H1 (cell line): ENCODE data around the gene STEAP1. TPM values are rescaled to one million over a fixed set of nuclear protein-coding genes. Genes with fewer than 3 reads are reported as not detected.

Experiments
- CTCF ChIA-PET: fragments of 300-600 bp; sonication (Branson Sonifier 250); formaldehyde crosslinking; loops from one replicate; lab custom pipeline; 2021; ENCODE audit not compliant: partially characterized antibody; lab: Charles Lee
- POLR2A ChIA-PET: fragments of 300-600 bp; sonication (Branson Sonifier 250); formaldehyde crosslinking; loops from one replicate; lab custom pipeline; 2021; ENCODE audit warnings: inconsistent platforms; ENCODE audit not compliant: partially characterized antibody; lab: Charles Lee
- DNase-seq, 2 experiments: peaks; one replicate each; pipeline versions ENCODE4 v3.0.0 to v3.0.0-alpha.2; 2010 to 2022; ENCODE audit warnings: low spot score in 2 of 2, low read depth in 1 of 2, mixed read lengths in 1 of 2
- FAIRE-seq: peaks from 2 replicates; lab custom pipeline; 2011; peaks lifted over from hg19 to GRCh38; lab: Jason Lieb, UNC
- H2AFZ ChIP-seq: 2 replicates; pipeline ENCODE4 v1.8.1; 2012; ENCODE audit warnings: low read length, inconsistent platforms
- H2AK5ac ChIP-seq: 2 replicates; pipeline ENCODE4 v1.6.1; 2013; ENCODE audit warnings: low read depth, low read length
- H2BK120ac ChIP-seq: replicated peaks from 2 replicates; pipeline ENCODE3; 2013; ENCODE audit warnings: low read depth, low read length, inconsistent platforms
- H2BK12ac ChIP-seq: 2 replicates; pipeline ENCODE4 v1.6.1; 2013; ENCODE audit warnings: low read depth, low read length
- H2BK15ac ChIP-seq: 2 replicates; pipeline ENCODE4 v1.6.1; 2013; ENCODE audit warnings: low read length
- H2BK20ac ChIP-seq: 2 replicates; pipeline ENCODE4 v1.6.1; 2013; ENCODE audit warnings: low read length
- H2BK5ac ChIP-seq: 2 replicates; pipeline ENCODE4 v1.6.1; 2013; ENCODE audit warnings: low read depth, low read length
- H3K14ac ChIP-seq: 2 replicates; pipeline ENCODE4 v1.6.1; 2013; ENCODE audit warnings: inconsistent platforms; ENCODE audit not compliant: insufficient read length
- H3K18ac ChIP-seq: 2 replicates; pipeline ENCODE4 v1.6.1; 2013; ENCODE audit warnings: low read length; ENCODE audit errors: extremely low read depth
- H3K23ac ChIP-seq: 2 replicates; pipeline ENCODE4 v1.6.1; 2013; ENCODE audit warnings: inconsistent platforms; ENCODE audit not compliant: insufficient read length
- H3K23me2 ChIP-seq: 2 replicates; pipeline ENCODE4 v1.6.1; 2013; ENCODE audit warnings: low read depth, low read length
- H3K27ac ChIP-seq: 2 replicates; pipeline ENCODE4 v1.6.1; 2011; ENCODE audit warnings: low read depth, low read length, inconsistent platforms
- H3K27me3 ChIP-seq, 4 experiments: replicated peaks in 1 of 4; 1 replicate in 1 of 4; 2 replicates in 3 of 4; pipeline versions ENCODE4 v1.6.1 to v1.8.1; 2011 to 2013; ENCODE audit warnings: low read length in 3 of 4, mild to moderate bottlenecking in 3 of 4, inconsistent platforms in 2 of 4, mixed read lengths in 2 of 4, moderate library complexity in 1 of 4; ENCODE audit not compliant: control insufficient read depth in 3 of 4, insufficient read depth in 3 of 4; ENCODE audit errors: extremely low read depth in 1 of 4
- H3K36me3 ChIP-seq, 4 experiments: 2 replicates each; pipeline versions ENCODE4 v1.6.1 to v1.8.1; 2011 to 2013; ENCODE audit warnings: mild to moderate bottlenecking in 4 of 4, low read length in 3 of 4, moderate library complexity in 2 of 4, control low read depth in 1 of 4, inconsistent platforms in 1 of 4; ENCODE audit not compliant: insufficient read depth in 4 of 4, control insufficient read depth in 2 of 4
- H3K4ac ChIP-seq: replicated peaks from 2 replicates; pipeline ENCODE3; 2013; ENCODE audit warnings: low read length, low read depth, mixed read lengths, inconsistent platforms; ENCODE audit not compliant: insufficient read length
- H3K4me1 ChIP-seq, 4 experiments: replicated peaks in 1 of 4; 1 replicate in 1 of 4; 2 replicates in 3 of 4; pipeline versions ENCODE4 v1.6.1 to v1.8.1; 2011 to 2013; ENCODE audit warnings: low read length in 3 of 4, inconsistent platforms in 2 of 4, mixed read lengths in 1 of 4; ENCODE audit not compliant: insufficient read depth in 4 of 4, control insufficient read depth in 3 of 4
- H3K4me2 ChIP-seq, 2 experiments: 2 replicates each; pipeline versions ENCODE4 v1.6.1 to v1.8.1; 2011 to 2013; ENCODE audit warnings: low read depth in 2 of 2, low read length in 2 of 2, control low read depth in 1 of 2, inconsistent platforms in 1 of 2, mild to moderate bottlenecking in 1 of 2; ENCODE audit not compliant: insufficient read depth in 1 of 2
- H3K4me3 ChIP-seq, 4 experiments: fragments of 200-600, 300-600 bp in 1 of 4; sonication (generic), shearing (Covaris generic), sonication (Bioruptor Twin) in 1 of 4; 2 replicates each; pipeline versions ENCODE4 v1.5.1 to v1.8.1; 2011 to 2016; ENCODE audit warnings: low read length in 4 of 4, low read depth in 3 of 4, control low read depth in 2 of 4, inconsistent platforms in 2 of 4, mild to moderate bottlenecking in 2 of 4, mixed read lengths in 1 of 4, moderate library complexity in 1 of 4; ENCODE audit not compliant: insufficient read depth in 2 of 4; ENCODE audit errors: extremely low read depth in 1 of 4
- H3K56ac ChIP-seq: replicated peaks from 2 replicates; pipeline ENCODE3; 2013; ENCODE audit warnings: low read depth, mild to moderate bottlenecking, mixed read lengths, low read length, inconsistent platforms; ENCODE audit not compliant: insufficient read length
- H3K79me1 ChIP-seq: 2 replicates; pipeline ENCODE4 v1.6.1; 2013; ENCODE audit warnings: low read depth, low read length, control low read depth
- H3K79me2 ChIP-seq, 2 experiments: 2 replicates each; pipeline versions ENCODE4 v1.6.1 to v1.8.1; 2012 to 2013; ENCODE audit warnings: low read length in 2 of 2, mild to moderate bottlenecking in 2 of 2, inconsistent platforms in 1 of 2; ENCODE audit not compliant: insufficient read depth in 2 of 2, control insufficient read depth in 1 of 2
- H3K9ac ChIP-seq, 4 experiments: replicated peaks in 1 of 4; 1 replicate in 1 of 4; 2 replicates in 3 of 4; pipeline versions ENCODE4 v1.6.1 to v1.8.1; 2011 to 2013; ENCODE audit warnings: low read depth in 3 of 4, low read length in 3 of 4, control low read depth in 2 of 4, mild to moderate bottlenecking in 2 of 4, moderate library complexity in 2 of 4, inconsistent platforms in 1 of 4; ENCODE audit errors: extremely low read depth in 1 of 4
- H3K9me3 ChIP-seq, 2 experiments: 2 replicates each; pipeline versions ENCODE4 v1.6.1 to v1.8.1; 2012 to 2013; ENCODE audit warnings: mild to moderate bottlenecking in 2 of 2, moderate library complexity in 2 of 2, control low read depth in 1 of 2, inconsistent platforms in 1 of 2, low read depth in 1 of 2, low read length in 1 of 2, mixed read lengths in 1 of 2; ENCODE audit not compliant: insufficient read depth in 2 of 2
- H4K20me1 ChIP-seq, 2 experiments: replicated peaks in 1 of 2; 2 replicates each; pipeline versions ENCODE3 to v1.8.1; 2011 to 2013; ENCODE audit warnings: inconsistent platforms in 2 of 2, low read length in 2 of 2, mild to moderate bottlenecking in 1 of 2; ENCODE audit not compliant: insufficient read depth in 2 of 2, control insufficient read depth in 1 of 2
- H4K5ac ChIP-seq: 2 replicates; pipeline ENCODE4 v1.6.1; 2013; ENCODE audit warnings: low read length, low read depth, mixed read lengths, inconsistent platforms; ENCODE audit not compliant: insufficient read length
- H4K8ac ChIP-seq: 2 replicates; pipeline ENCODE4 v1.8.0; 2013; ENCODE audit warnings: mild to moderate bottlenecking, moderate library complexity, low read length, inconsistent platforms; ENCODE audit not compliant: insufficient read depth; ENCODE audit errors: extremely low read depth
- H4K91ac ChIP-seq: replicated peaks from 2 replicates; pipeline ENCODE3; 2013; ENCODE audit warnings: low read length, mixed read lengths, inconsistent platforms; ENCODE audit not compliant: insufficient read length
- RBBP5 ChIP-seq: IDR thresholded peaks from 2 replicates; pipeline ENCODE4 v1.7.1; 2012; ENCODE audit warnings: low read depth, mild to moderate bottlenecking, inconsistent platforms, low read length, moderate library complexity, borderline replicate concordance
- WGBS, 2 experiments: shearing (Covaris generic) in 1 of 2; methylation state at CpG; one replicate each; pipeline versions ENCODE4 v1.1.6 to v1.1.7; 2013 to 2015; ENCODE audit warnings: low lambda C conversion rate in 2 of 2, mixed read lengths in 2 of 2, inconsistent platforms in 1 of 2, low coverage in 1 of 2, missing lambda C conversion rate in 1 of 2; ENCODE audit not compliant: insufficient replicate concordance in 2 of 2, insufficient coverage in 1 of 2, insufficient read length in 1 of 2; ENCODE audit errors: extremely low coverage in 1 of 2, missing lambda C conversion rate in 1 of 2; 5-methylcytosine and 5-hydroxymethylcytosine counted together
- polyA plus RNA-seq, 7 experiments: library from polyadenylated mRNA; depleted of rRNA in 3 of 7; stranded (reverse) in 5 of 7; unstranded in 2 of 7; fragments of >200 nt in 5 of 7; fragments of 200-250 nt in 2 of 7; gene quantifications; 1 replicate in 5 of 7; 2 replicates in 1 of 7; 4 replicates in 1 of 7; pipeline versions ENCODE4 v1.2.1 to v1.2.3, GENCODE V29; 2011 to 2013; ENCODE audit warnings: missing spikeins in 2 of 7, mixed read lengths in 2 of 7
- total RNA-seq: library from RNA; stranded (reverse); fragmentation: NEBNext Ultra II Directional; extraction: Animal tissue kit (Norgen Biotek cat#: 25700); gene quantifications from 2 replicates; pipeline ENCODE4 v1.2.1, GENCODE V29; 2021

STEAP1 gene
- total and polyA plus RNA-seq, 2 of the 8 experiments (the other 6 are each of a cell fraction or from before 2014, with no cell fraction given) = 9.2 to 9.5 TPM

GRCh38 chr7:90173127-90173844, 19.0 kb downstream of the STEAP1 start:
- Histone ChIP-seq H3K9ac (no peak overlapping the region), H4K91ac (no peak overlapping the region), H3K4me1 (no peaks in the 10 kb centered on the region), H3K14ac (no peak overlapping the region), H3K9me3 (peaks cover 9 to 11% of the 10 kb centered on the region in 2 experiments; a peak in 3 of 4 replicates), H3K4me3 (no peak overlapping the region), H2BK20ac (no peak overlapping the region), H2BK5ac (no peak overlapping the region), H3K27ac (no peak overlapping the region), H3K4ac (no peak overlapping the region), H3K23ac (no peak overlapping the region), H2AK5ac (no peak overlapping the region), H3K18ac (no peak overlapping the region), H3K79me1 (no peaks in the 10 kb centered on the region), H3K79me2 (no peaks in the 10 kb centered on the region), H2BK12ac (no peak overlapping the region), H3K27me3 (no peaks in the 10 kb centered on the region), H3K23me2 (no peaks in the 10 kb centered on the region), H4K8ac (no peak overlapping the region), H2BK120ac (no peak overlapping the region), H2AFZ (no peak overlapping the region), H4K5ac (no peak overlapping the region), H3K36me3 (no peaks in the 10 kb centered on the region), H3K56ac (no peak overlapping the region), H2BK15ac (no peak overlapping the region), H3K4me2 (no peak overlapping the region), H4K20me1 (no peaks in the 10 kb centered on the region)
- CTCF ChIA-PET = interaction anchor here (1.1 to 2.4 kb wide), 3 partner anchors 38 to 87 kb away, joined by 3 to 6 read pairs (median 3); partner anchors contain the start of gene STEAP2
- 91% methylated on average over 4 of the region's 4 CpGs; no CpG with 5 or more reads in 1 of the 2 experiments for WGBS, 2 experiments
- POLR2A ChIA-PET = no interaction called here
- DNase-seq (no peak), FAIRE-seq (no peak)
- TF ChIP-seq RBBP5 = no peak
